GM12864 (cell line): ENCODE data around the gene RADX.
A peak's percentile ranks its signal among the peaks of the same experiment; 100 is the strongest.

Experiments
- DNase-seq: peaks from one replicate; pipeline ENCODE4 v3.0.0-alpha.2; 2011; ENCODE audit warnings: low read depth
- H3K4me3 ChIP-seq: 2 replicates; pipeline ENCODE4 v1.5.1; 2011; ENCODE audit warnings: mild to moderate bottlenecking, low read depth, low read length, control low read depth
- CTCF ChIP-seq: IDR thresholded peaks from 2 replicates; pipeline ENCODE4 v1.5.1; 2011; ENCODE audit warnings: low read depth, mild to moderate bottlenecking, moderate library complexity, low read length, control low read depth, inconsistent platforms; ENCODE audit errors: missing control alignments

Gene RADX, protein sequence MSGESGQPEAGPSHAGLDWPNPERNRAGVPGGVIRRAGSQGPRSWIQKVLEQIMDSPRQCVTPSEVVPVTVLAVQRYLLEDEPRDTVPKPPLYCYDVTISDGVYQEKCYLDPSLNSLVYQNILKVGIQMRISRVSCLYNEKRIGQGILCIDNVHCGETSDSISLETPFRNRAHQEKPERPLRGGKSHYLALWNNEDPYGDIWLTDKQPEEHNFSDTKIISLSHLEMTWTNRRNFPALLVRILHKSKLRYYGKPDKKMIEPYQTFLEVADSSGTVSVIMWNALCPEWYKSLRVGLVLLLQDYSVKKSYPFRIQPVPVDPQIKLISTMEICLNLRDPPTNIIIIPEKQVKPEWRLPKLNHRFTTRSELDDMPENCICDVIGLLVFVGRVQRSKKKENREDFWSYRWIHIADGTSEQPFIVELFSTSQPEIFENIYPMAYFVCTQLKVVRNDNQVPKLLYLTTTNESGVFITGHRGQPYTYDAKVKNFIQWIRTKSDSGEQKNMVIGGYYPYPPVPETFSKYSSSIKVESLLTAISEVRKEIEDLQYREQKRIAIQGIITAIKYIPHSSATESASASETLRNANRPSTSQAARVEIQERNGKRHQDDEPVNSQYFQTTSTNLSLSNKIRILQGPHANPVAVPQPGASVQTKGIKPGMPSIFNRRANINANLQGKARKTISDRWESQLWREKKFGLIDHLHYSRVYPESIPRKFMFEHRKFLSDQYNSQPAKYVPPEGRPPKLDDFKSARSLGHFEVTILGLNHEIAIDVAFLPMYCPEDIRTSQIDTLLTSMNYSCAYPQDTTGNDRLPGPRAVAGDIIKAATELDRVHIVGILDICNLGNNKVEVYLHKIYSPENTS

DNA sequence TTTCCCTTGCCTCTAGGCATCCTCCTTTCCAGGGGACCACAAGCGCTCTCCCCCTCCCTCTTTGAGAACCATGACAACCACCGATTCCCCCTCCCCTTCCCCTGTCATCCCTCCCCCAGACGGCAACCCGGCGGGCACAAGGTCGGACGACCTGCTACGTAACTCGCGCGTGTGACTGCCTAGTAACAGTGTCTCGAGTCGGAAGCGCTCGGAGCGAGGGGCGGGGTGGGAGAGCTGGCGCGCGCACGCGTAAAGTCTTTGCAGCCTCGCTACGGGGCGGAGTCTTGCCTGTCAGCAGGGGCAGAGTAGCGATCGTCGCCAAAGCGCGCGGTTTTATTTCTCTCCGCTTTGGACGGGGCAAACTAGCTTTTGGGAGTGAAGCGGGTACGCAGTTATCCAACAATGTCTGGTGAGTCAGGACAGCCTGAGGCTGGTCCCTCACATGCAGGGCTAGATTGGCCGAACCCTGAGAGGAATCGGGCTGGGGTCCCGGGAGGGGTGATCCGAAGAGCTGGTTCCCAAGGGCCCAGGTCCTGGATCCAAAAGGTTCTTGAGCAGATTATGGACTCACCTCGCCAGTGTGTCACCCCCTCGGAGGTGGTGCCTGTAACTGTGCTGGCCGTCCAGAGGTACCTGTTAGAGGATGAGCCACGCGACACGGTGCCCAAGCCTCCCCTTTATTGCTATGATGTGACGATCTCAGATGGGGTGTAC is at the start of gene RADX:
Gene RADX, plus strand, starts transcription at position 300 of the 714 bp plus-strand sequence. Its CDS starts 103 bp downstream, at position 403.
- TF ChIP-seq CTCF, result no peak
- H3K4me3 ChIP-seq, result peak within 1 kb of the TSS; percentile 84
- peak; percentile 56 for DNase-seq

DNA sequence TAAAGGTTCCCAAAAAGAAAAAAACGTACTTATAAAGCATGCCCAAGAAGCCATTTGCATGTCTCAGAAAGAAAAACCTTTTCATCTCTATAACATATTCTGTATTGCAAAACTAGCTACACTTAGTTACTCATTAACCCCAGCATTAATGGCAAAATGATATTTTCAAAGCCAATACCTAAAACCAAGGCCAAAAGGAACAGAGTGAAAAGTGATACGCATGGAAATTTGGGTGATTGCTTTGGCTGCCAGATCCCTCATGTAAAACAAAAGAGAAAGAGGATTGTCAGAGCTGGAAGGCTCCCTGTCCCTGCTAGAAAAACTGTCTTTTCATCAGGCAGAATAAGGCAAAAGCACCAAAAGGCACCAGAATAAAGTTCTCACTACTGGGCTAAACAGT is 46.8 kb upstream of the RADX start:
- H3K4me3 ChIP-seq, result no peak overlapping the region
- no peak for DNase-seq
- no peak for TF ChIP-seq CTCF

- H3K4me3 ChIP-seq, result no peak overlapping the region
- no peak for DNase-seq
- TF ChIP-seq CTCF, result no peak
Observed at GRCh38 chrX:106566362-106566761, 45.4 kb upstream of the RADX start.

DNA sequence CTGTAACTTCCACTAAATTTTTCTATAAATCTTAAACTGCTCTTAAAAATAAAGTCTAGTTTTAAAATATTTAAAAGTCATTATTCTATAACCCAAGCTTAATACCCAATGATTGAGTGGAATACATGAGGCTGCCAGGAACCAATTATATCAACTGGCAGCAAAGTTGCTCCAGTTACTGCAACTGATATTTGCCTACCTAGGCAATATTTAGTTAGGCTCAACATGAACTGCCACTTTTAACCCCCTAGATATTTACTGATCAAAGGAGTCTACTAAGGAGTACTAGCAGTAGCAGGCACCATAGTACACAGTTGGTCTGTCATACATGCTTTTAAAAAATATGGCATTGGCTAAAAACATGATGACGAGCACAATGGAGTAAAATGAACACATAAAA is 29.9 kb upstream of the RADX start:
- no peak for TF ChIP-seq CTCF
- no peak for DNase-seq
- no peak overlapping the region for H3K4me3 ChIP-seq

- DNase-seq, result no peak
- no peak overlapping the region for H3K4me3 ChIP-seq
- TF ChIP-seq CTCF, result no peak
Observed at GRCh38 chrX:106585478-106585877, 26.3 kb upstream of the RADX start.

- no peak overlapping the region for H3K4me3 ChIP-seq
- no peak for DNase-seq
- TF ChIP-seq CTCF, result no peak
Observed at GRCh38 chrX:106588801-106589200, 23.0 kb upstream of the RADX start.
